ENCODE measurements around the gene RHBDL1. TPM values are rescaled to one million over a fixed set of nuclear protein-coding genes. Genes with fewer than 3 reads are reported as not detected.

Gene RHBDL1
- total and polyA plus RNA-seq, 9 of the 15 experiments (the other 6 are each of a cell fraction or from before 2014, with no cell fraction given): 0.03 to 5.6 (median 1.3) TPM; not detected in 1

DNA sequence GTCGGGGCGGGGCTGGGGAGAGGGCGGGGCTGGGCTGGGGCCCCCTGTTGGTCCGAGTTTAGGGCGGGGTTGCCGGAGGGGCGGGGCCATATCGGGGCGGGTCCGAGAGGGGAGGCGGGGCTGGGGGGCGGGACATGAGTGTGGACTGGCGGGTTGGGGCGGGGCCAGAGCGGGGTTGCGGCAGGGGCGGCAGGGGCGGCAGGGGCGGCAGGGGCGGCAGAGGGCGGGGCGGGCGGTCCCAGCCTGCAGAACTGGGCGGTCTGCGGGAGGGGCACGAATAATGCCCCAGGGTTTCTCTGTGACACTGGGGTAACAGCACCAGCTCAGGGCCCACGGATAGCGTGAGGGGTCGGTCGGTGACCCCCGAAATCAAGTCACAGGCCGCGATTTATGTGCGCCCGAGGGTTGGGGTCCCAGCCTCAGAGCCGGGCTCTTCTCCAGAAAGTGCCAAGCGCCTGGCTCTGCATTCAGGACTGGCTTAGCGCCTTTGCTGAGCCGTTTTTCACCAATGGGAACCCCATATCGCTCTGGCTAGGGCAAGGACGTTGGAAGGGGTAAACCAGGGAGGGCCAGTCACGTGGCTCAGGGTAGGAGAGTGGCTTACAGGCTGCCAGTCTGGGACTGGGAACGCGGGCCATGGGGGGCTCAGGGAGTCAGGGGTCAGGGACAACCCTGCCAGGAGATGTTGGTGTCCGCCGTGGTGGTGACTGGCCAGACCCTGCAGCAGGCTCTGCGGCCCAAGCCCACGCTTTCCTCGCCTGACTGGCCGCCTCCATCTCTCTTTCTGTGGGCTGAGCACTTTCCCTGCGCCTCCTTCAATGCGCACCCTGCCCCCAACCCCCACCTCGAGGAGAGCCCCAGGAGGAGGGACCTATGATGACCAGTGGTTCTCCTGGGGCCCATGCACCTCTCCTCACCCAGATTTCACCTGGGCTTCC lies 38.1 kb upstream of the RHBDL1 start (continued):
- TF ChIP-seq, protein P1, sequence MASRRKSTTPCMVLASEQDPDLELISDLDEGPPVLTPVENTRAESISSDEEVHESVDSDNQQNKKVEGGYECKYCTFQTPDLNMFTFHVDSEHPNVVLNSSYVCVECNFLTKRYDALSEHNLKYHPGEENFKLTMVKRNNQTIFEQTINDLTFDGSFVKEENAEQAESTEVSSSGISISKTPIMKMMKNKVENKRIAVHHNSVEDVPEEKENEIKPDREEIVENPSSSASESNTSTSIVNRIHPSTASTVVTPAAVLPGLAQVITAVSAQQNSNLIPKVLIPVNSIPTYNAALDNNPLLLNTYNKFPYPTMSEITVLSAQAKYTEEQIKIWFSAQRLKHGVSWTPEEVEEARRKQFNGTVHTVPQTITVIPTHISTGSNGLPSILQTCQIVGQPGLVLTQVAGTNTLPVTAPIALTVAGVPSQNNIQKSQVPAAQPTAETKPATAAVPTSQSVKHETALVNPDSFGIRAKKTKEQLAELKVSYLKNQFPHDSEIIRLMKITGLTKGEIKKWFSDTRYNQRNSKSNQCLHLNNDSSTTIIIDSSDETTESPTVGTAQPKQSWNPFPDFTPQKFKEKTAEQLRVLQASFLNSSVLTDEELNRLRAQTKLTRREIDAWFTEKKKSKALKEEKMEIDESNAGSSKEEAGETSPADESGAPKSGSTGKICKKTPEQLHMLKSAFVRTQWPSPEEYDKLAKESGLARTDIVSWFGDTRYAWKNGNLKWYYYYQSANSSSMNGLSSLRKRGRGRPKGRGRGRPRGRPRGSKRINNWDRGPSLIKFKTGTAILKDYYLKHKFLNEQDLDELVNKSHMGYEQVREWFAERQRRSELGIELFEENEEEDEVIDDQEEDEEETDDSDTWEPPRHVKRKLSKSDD (conservative IDR thresholded peaks at IDR 0.05; ENCODE audit: low read length): no peak
- 0 out of 2 replicates have a peak, but pooled peaks have one; percentile 7 for TF ChIP-seq CBFA2T2 (conservative IDR thresholded peaks at IDR 0.05)
- no peak for TF ChIP-seq ZNF212 (CRISPR knock-in tag; IDR thresholded peaks at IDR 0.05)
- TF ChIP-seq, protein P2, sequence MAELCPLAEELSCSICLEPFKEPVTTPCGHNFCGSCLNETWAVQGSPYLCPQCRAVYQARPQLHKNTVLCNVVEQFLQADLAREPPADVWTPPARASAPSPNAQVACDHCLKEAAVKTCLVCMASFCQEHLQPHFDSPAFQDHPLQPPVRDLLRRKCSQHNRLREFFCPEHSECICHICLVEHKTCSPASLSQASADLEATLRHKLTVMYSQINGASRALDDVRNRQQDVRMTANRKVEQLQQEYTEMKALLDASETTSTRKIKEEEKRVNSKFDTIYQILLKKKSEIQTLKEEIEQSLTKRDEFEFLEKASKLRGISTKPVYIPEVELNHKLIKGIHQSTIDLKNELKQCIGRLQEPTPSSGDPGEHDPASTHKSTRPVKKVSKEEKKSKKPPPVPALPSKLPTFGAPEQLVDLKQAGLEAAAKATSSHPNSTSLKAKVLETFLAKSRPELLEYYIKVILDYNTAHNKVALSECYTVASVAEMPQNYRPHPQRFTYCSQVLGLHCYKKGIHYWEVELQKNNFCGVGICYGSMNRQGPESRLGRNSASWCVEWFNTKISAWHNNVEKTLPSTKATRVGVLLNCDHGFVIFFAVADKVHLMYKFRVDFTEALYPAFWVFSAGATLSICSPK (IDR thresholded peaks at IDR 0.05; ENCODE audit: borderline replicate concordance): no peak
- TF ChIP-seq, protein P3, sequence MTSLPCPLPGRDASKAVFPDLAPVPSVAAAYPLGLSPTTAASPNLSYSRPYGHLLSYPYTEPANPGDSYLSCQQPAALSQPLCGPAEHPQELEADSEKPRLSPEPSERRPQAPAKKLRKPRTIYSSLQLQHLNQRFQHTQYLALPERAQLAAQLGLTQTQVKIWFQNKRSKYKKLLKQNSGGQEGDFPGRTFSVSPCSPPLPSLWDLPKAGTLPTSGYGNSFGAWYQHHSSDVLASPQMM (CRISPR knock-in tag; IDR thresholded peaks at IDR 0.05): no peak
- TF ChIP-seq, protein P4, sequence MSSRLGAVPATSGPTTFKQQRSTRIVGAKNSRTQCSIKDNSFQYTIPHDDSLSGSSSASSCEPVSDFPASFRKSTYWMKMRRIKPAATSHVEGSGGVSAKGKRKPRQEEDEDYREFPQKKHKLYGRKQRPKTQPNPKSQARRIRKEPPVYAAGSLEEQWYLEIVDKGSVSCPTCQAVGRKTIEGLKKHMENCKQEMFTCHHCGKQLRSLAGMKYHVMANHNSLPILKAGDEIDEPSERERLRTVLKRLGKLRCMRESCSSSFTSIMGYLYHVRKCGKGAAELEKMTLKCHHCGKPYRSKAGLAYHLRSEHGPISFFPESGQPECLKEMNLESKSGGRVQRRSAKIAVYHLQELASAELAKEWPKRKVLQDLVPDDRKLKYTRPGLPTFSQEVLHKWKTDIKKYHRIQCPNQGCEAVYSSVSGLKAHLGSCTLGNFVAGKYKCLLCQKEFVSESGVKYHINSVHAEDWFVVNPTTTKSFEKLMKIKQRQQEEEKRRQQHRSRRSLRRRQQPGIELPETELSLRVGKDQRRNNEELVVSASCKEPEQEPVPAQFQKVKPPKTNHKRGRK (tag; IDR thresholded peaks at IDR 0.05): no peak
- TF ChIP-seq, protein P5, sequence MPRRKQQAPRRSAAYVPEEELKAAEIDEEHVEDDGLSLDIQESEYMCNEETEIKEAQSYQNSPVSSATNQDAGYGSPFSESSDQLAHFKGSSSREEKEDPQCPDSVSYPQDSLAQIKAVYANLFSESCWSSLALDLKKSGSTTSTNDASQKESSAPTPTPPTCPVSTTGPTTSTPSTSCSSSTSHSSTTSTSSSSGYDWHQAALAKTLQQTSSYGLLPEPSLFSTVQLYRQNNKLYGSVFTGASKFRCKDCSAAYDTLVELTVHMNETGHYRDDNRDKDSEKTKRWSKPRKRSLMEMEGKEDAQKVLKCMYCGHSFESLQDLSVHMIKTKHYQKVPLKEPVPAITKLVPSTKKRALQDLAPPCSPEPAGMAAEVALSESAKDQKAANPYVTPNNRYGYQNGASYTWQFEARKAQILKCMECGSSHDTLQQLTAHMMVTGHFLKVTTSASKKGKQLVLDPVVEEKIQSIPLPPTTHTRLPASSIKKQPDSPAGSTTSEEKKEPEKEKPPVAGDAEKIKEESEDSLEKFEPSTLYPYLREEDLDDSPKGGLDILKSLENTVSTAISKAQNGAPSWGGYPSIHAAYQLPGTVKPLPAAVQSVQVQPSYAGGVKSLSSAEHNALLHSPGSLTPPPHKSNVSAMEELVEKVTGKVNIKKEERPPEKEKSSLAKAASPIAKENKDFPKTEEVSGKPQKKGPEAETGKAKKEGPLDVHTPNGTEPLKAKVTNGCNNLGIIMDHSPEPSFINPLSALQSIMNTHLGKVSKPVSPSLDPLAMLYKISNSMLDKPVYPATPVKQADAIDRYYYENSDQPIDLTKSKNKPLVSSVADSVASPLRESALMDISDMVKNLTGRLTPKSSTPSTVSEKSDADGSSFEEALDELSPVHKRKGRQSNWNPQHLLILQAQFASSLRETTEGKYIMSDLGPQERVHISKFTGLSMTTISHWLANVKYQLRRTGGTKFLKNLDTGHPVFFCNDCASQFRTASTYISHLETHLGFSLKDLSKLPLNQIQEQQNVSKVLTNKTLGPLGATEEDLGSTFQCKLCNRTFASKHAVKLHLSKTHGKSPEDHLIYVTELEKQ (CRISPR knock-in tag; IDR thresholded peaks at IDR 0.05): no peak
- TF ChIP-seq EGR1 (conservative IDR thresholded peaks at IDR 0.05): peak; percentile 74
- TF ChIP-seq SOX6 (IDR thresholded peaks at IDR 0.05): no peak
- TF ChIP-seq ZBTB8A (IDR thresholded peaks at IDR 0.05; ENCODE audit: partially characterized antibody): no peak
- TF ChIP-seq C11orf30 (IDR thresholded peaks at IDR 0.05; ENCODE audit: low read depth): no peak
- no peak for TF ChIP-seq MED1 (CRISPR knock-in tag; IDR thresholded peaks at IDR 0.05; ENCODE audit: borderline replicate concordance)
- no peak for TF ChIP-seq MXI1 (IDR thresholded peaks at IDR 0.05; ENCODE audit: low read depth, low read length)
- no peak for TF ChIP-seq MTA1 (IDR thresholded peaks at IDR 0.05; ENCODE audit: borderline replicate concordance)
- TF ChIP-seq ZNF668 (CRISPR knock-in tag; IDR thresholded peaks at IDR 0.05): no peak

All from K562 (cell line).